IMR-90 (cell line): ENCODE data around the gene HAND1. TPM values are rescaled to one million over a fixed set of nuclear protein-coding genes. Genes with fewer than 3 reads are reported as not detected.

Experiments
- ATAC-seq: fragments of 200-7000 bp; cut with Tn5 transposase; 2 replicates; pipeline ENCODE4 v1.9.1; 2020; ENCODE audit warnings: low read depth, mild to moderate bottlenecking, moderate library complexity
- BruUV-seq: library from RNA; stranded (reverse); fragments of 400-500 nt; replicated peaks from 2 replicates; lab custom pipeline; 2021; lab: Mats Ljungman, UMichigan
- CTCF ChIA-PET: fragments of 300-600 bp; formaldehyde crosslinking; extraction: SDS; loops from one replicate; lab custom pipeline; 2021; ENCODE audit warnings: antibody characterized with exemption; lab: Yijun Ruan, JAX
- POLR2A ChIA-PET: fragments of 300-600 bp; sonication (Branson Sonifier 250); formaldehyde crosslinking; loops from one replicate; lab custom pipeline; 2022; ENCODE audit warnings: antibody characterized with exemption; ENCODE audit not compliant: unreplicated experiment; lab: Charles Lee
- DNase-seq: peaks from one replicate; pipeline ENCODE4 v3.0.0; 2013
- H2AFZ ChIP-seq: replicated peaks from 2 replicates; pipeline ENCODE3; 2013; ENCODE audit warnings: low read length, mild to moderate bottlenecking; ENCODE audit not compliant: poor library complexity
- H2AK5ac ChIP-seq: 2 replicates; pipeline ENCODE4 v1.6.1; 2013; ENCODE audit warnings: low read depth, low read length, inconsistent platforms
- H2AK9ac ChIP-seq: replicated peaks from 2 replicates; pipeline ENCODE3; 2013; ENCODE audit warnings: mild to moderate bottlenecking, low read depth, low read length, moderate library complexity; ENCODE audit not compliant: poor library complexity
- H2BK120ac ChIP-seq: 2 replicates; pipeline ENCODE4 v1.6.1; 2013; ENCODE audit warnings: low read depth, low read length, inconsistent platforms
- H2BK15ac ChIP-seq: 3 replicates; pipeline ENCODE4 v1.6.1; 2013; ENCODE audit warnings: low read depth, low read length, inconsistent platforms
- H2BK20ac ChIP-seq: 2 replicates; pipeline ENCODE4 v1.6.1; 2013; ENCODE audit warnings: low read depth, mild to moderate bottlenecking, inconsistent platforms, low read length, moderate library complexity
- H2BK5ac ChIP-seq: 2 replicates; pipeline ENCODE4 v1.6.1; 2013; ENCODE audit warnings: mild to moderate bottlenecking, low read depth, low read length, inconsistent platforms; ENCODE audit not compliant: poor library complexity, severe bottlenecking
- H3K14ac ChIP-seq: replicated peaks from 2 replicates; pipeline ENCODE4 v1.6.1; 2013; ENCODE audit warnings: low read depth, low read length, inconsistent platforms
- H3K18ac ChIP-seq: 2 replicates; pipeline ENCODE4 v1.6.1; 2013; ENCODE audit warnings: low read depth, low read length, control low read depth
- H3K23ac ChIP-seq: 2 replicates; pipeline ENCODE4 v1.6.1; 2013; ENCODE audit warnings: low read depth, low read length, inconsistent platforms
- H3K27ac ChIP-seq: 2 replicates; pipeline ENCODE4 v1.5.1; 2013; ENCODE audit warnings: mild to moderate bottlenecking, control low read depth, low read length; ENCODE audit not compliant: insufficient read depth
- H3K27me3 ChIP-seq: 2 replicates; pipeline ENCODE4 v1.6.1; 2013; ENCODE audit warnings: low read length; ENCODE audit not compliant: control insufficient read depth, insufficient read depth
- H3K36me3 ChIP-seq: 2 replicates; pipeline ENCODE4 v1.6.1; 2013; ENCODE audit warnings: low read length, mixed read lengths; ENCODE audit not compliant: control insufficient read depth, insufficient read depth
- H3K4ac ChIP-seq: 2 replicates; pipeline ENCODE4 v1.6.1; 2013; ENCODE audit warnings: low read depth, low read length, inconsistent platforms
- H3K4me1 ChIP-seq: 2 replicates; pipeline ENCODE4 v1.6.1; 2013; ENCODE audit warnings: low read length, mixed read lengths; ENCODE audit not compliant: control insufficient read depth, insufficient read depth
- H3K4me2 ChIP-seq: 2 replicates; pipeline ENCODE4 v1.6.1; 2013; ENCODE audit warnings: low read depth, mild to moderate bottlenecking, control low read depth, low read length, moderate library complexity
- H3K4me3 ChIP-seq: 2 replicates; pipeline ENCODE4 v1.5.1; 2013; ENCODE audit warnings: low read depth, mild to moderate bottlenecking, control low read depth, low read length, moderate library complexity; ENCODE audit not compliant: insufficient read depth
- H3K56ac ChIP-seq: 2 replicates; pipeline ENCODE4 v1.6.1; 2013; ENCODE audit warnings: low read length, inconsistent platforms; ENCODE audit not compliant: insufficient read depth; ENCODE audit errors: extremely low read depth
- H3K79me1 ChIP-seq, 2 experiments: 2 replicates each; pipeline ENCODE4 v1.6.1; 2013; ENCODE audit warnings: low read length in 2 of 2, inconsistent platforms in 1 of 2, low read depth in 1 of 2
- H3K9ac ChIP-seq: 2 replicates; pipeline ENCODE4 v1.6.1; 2013; ENCODE audit warnings: low read depth, low read length, control low read depth
- H3K9me1 ChIP-seq: 2 replicates; pipeline ENCODE4 v1.6.1; 2013; ENCODE audit warnings: low read length, inconsistent platforms; ENCODE audit not compliant: insufficient read depth
- H3K9me3 ChIP-seq: 2 replicates; pipeline ENCODE4 v1.6.1; 2013; ENCODE audit warnings: low read length; ENCODE audit not compliant: control insufficient read depth, insufficient read depth
- H4K20me1 ChIP-seq: 2 replicates; pipeline ENCODE4 v1.6.1; 2013; ENCODE audit warnings: low read length, inconsistent platforms; ENCODE audit not compliant: insufficient read depth
- H4K5ac ChIP-seq: 2 replicates; pipeline ENCODE4 v1.6.1; 2013; ENCODE audit warnings: mild to moderate bottlenecking, low read depth, low read length, control low read depth
- H4K8ac ChIP-seq, 2 experiments: 2 replicates each; pipeline ENCODE4 v1.6.1; 2013; ENCODE audit warnings: low read depth in 2 of 2, low read length in 2 of 2, control low read depth in 1 of 2, inconsistent platforms in 1 of 2
- H4K91ac ChIP-seq: 2 replicates; pipeline ENCODE4 v1.6.1; 2013; ENCODE audit warnings: low read depth, low read length, inconsistent platforms; ENCODE audit not compliant: insufficient read depth
- MAFK ChIP-seq: IDR thresholded peaks from 2 replicates; pipeline ENCODE4 v1.6.1; 2012; ENCODE audit warnings: low read depth, low read length, improper control_type of control experiment
- MAZ ChIP-seq: IDR thresholded peaks from 2 replicates; pipeline ENCODE4 v1.6.1; 2012; ENCODE audit warnings: low read depth, mild to moderate bottlenecking, low read length, improper control_type of control experiment, moderate library complexity, borderline replicate concordance
- WGBS, 2 experiments: methylation state at CpG; one replicate each; pipeline versions ENCODE4 v1.1.5 to v1.1.7; 2013; ENCODE audit warnings: missing lambda C conversion rate in 2 of 2; ENCODE audit not compliant: insufficient read length in 1 of 2; ENCODE audit errors: extremely low coverage in 2 of 2; 5-methylcytosine and 5-hydroxymethylcytosine counted together
- dilution Hi-C: fragments of 300-500 bp; cut with HindIII; formaldehyde crosslinking; loops from one replicate; pipeline ENCODE4 v1.14.3; 2018; ENCODE audit warnings: low sequenced_read_pairs; ENCODE audit not compliant: unreplicated experiment
- in situ Hi-C: fragments of 300-500 bp; cut with MboI; formaldehyde crosslinking; loops from 3 replicates; pipeline ENCODE4 v1.14.3; 2019; ENCODE audit warnings: low sequenced_read_pairs, inconsistent platforms, mixed read lengths
- intact Hi-C: fragments of 100-400 bp; cut with micrococcal nuclease; formaldehyde crosslinking; loops from 2 replicates; pipeline ENCODE4 v1.10.0; 2022
- polyA plus RNA-seq, 3 experiments: library from polyadenylated mRNA; depleted of rRNA; stranded (reverse); fragments of >200 nt; gene quantifications; 2 replicates each; pipeline ENCODE4 v1.2.3, GENCODE V29; 2012; ENCODE audit warnings: low replicate concordance in 1 of 3
- total RNA-seq: library from RNA; depleted of rRNA; stranded (reverse); fragments of >200 nt; gene quantifications from 2 replicates; pipeline ENCODE4 v1.2.3, GENCODE V29; 2012
- TF ChIP-seq, protein P1 (sequence below): fragments of 150-350 bp; IDR thresholded peaks from 2 replicates; pipeline ENCODE4 v1.6.1; 2017; ENCODE audit warnings: mild to moderate bottlenecking, antibody characterized with exemption, low read length, low read depth

The HAND1 gene
- total and polyA plus RNA-seq, 2 of the 4 experiments (the other 2 are of a cell fraction) = not detected

DNA sequence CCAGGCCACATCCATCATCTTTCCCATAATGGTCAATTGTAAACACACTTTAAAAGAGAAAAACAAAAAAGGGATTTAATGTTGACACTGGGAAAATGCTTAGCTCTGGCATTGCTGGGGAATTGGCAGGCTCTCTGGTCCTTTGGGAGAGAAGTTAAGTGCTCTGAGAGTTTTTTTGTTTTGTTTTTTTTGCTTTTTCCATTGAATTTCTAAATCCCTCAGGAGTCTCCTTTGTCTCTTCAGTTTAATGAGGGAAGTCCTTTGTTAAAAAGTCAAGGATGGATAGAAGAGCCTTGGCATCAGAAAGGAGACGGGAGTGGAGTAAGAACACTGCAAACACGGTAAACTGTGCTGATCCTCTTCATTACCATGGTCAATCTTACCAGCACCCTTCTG, 7.1 kb upstream of the HAND1 start:
- WGBS, 2 experiments = no CpG with 5 or more reads among the region's 2 CpGs
- Histone ChIP-seq H2BK120ac (no peak overlapping the region), H2AK5ac (no peak overlapping the region), H4K20me1 (no peaks in the 10 kb centered on the region; the same call in 1 of the 2 replicates), H4K91ac (no peak overlapping the region), H3K36me3 (no peaks in the 10 kb centered on the region), H3K56ac (no peak overlapping the region), H2BK20ac (no peak overlapping the region), H3K9me1 (no peaks in the 10 kb centered on the region), H2BK15ac (no peak overlapping the region), H3K4me1 (no peaks in the 10 kb centered on the region), H2AK9ac (no peak overlapping the region), H3K23ac (no peak overlapping the region), H3K4me2 (no peak overlapping the region), H2AFZ (no peak overlapping the region), H3K4ac (no peak overlapping the region), H3K9ac (no peak overlapping the region), H3K4me3 (no peak overlapping the region), H4K5ac (no peak overlapping the region), H3K18ac (no peak overlapping the region), H3K9me3 (peaks cover 8% of the 10 kb centered on the region), H3K27me3 (peaks cover 82% of the 10 kb centered on the region), H3K79me1 (no peaks in the 10 kb centered on the region), H2BK5ac (no peak overlapping the region), H3K14ac (no peak overlapping the region), H4K8ac (no peak overlapping the region), H3K27ac (no peak overlapping the region)
- no peak for DNase-seq
- TF ChIP-seq, protein P1, sequence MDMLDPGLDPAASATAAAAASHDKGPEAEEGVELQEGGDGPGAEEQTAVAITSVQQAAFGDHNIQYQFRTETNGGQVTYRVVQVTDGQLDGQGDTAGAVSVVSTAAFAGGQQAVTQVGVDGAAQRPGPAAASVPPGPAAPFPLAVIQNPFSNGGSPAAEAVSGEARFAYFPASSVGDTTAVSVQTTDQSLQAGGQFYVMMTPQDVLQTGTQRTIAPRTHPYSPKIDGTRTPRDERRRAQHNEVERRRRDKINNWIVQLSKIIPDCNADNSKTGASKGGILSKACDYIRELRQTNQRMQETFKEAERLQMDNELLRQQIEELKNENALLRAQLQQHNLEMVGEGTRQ = no peak
- TF ChIP-seq MAFK = no peak
- TF ChIP-seq MAZ = no peak
- in situ Hi-C loops (no loop called here), dilution Hi-C loops (no loop called here), intact Hi-C loops (no loop called here)
- no peak for ATAC-seq
- ChIA-PET POLR2A (no interaction called here), CTCF (interaction anchor here (1.6 kb wide), 1 partner anchor 9 kb away, joined by 3 read pairs; no protein-coding TSS in a partner anchor)
- no TSS peak for BruUV-seq
